Measurements from ENCODE around the gene KRT5.

Gene KRT5

GRCh38 chr12:52535574-52535973 lies 15.4 kb upstream of the KRT5 start:
- no peak for DNase-seq

- DNase-seq, result no peak
Measured at GRCh38 chr12:52534482-52534881, 14.3 kb upstream of the KRT5 start.

GRCh38 chr12:52533686-52534470 lies 13.7 kb upstream of the KRT5 start:
- no peak for DNase-seq

GRCh38 chr12:52532636-52533035 lies 12.4 kb upstream of the KRT5 start:
- DNase-seq, result no peak

- DNase-seq, result peak; percentile 15
Measured at GRCh38 chr12:52531566-52532300, 11.5 kb upstream of the KRT5 start.

GRCh38 chr12:52530905-52531304 lies 10.7 kb upstream of the KRT5 start:
- DNase-seq, result no peak

GRCh38 chr12:52530366-52530765 lies 10.2 kb upstream of the KRT5 start:
- no peak for DNase-seq

- no peak for DNase-seq
Measured at GRCh38 chr12:52529846-52530245, 9.7 kb upstream of the KRT5 start.

GRCh38 chr12:52529417-52529816 lies 9.2 kb upstream of the KRT5 start:
- no peak for DNase-seq

GRCh38 chr12:52528641-52529143 lies 8.5 kb upstream of the KRT5 start:
- DNase-seq, result peak; percentile 69

GRCh38 chr12:52527121-52527800 lies 7.1 kb upstream of the KRT5 start:
- DNase-seq, result no peak

GRCh38 chr12:52526511-52526951 lies 6.3 kb upstream of the KRT5 start:
- DNase-seq, result no peak

- no peak for DNase-seq
Measured at GRCh38 chr12:52525661-52526499, 5.7 kb upstream of the KRT5 start.

GRCh38 chr12:52524898-52525591 lies 4.9 kb upstream of the KRT5 start:
- DNase-seq, result no peak

GRCh38 chr12:52524241-52524897 lies 4.2 kb upstream of the KRT5 start:
- DNase-seq, result no peak

GRCh38 chr12:52523824-52524223 lies 3.6 kb upstream of the KRT5 start:
- no peak for DNase-seq

GRCh38 chr12:52522346-52523011 lies 2.3 kb upstream of the KRT5 start:
- peak; percentile 15 for DNase-seq

- DNase-seq, result no peak
Measured at GRCh38 chr12:52521568-52522266, 1.5 kb upstream of the KRT5 start.

- no peak for DNase-seq
Measured at GRCh38 chr12:52521175-52521567, 977 bp upstream of the KRT5 start.

GRCh38 chr12:52519387-52519703 lies 849 bp downstream of the KRT5 start:
- no peak for DNase-seq
